NCI-H510A treated with DMSO at 0.1 percent for 48 hours (cell line): ENCODE measurements around the gene PCBP2.
A peak's percentile ranks its signal among the peaks of the same experiment; 100 is the strongest.
"Not testable (repeated sequence)": the region's sequence is repeated elsewhere in the genome, so short reads cannot be mapped to it uniquely, and the experiment has no call there.

ENCODE experiments used
- DNase-seq: peaks from one replicate; lab custom pipeline; 2025; lab: John Stamatoyannopoulos, UW

PCBP2 gene

GRCh38 chr12:53441040-53441833 is 10.7 kb upstream of the PCBP2 start, which contains the start of gene PRR13:
PRR13 (plus strand) TSS chr12:53441734; CDS start chr12:53442715, 981 bp downstream.
- peak; percentile 98 for DNase-seq

DNA sequence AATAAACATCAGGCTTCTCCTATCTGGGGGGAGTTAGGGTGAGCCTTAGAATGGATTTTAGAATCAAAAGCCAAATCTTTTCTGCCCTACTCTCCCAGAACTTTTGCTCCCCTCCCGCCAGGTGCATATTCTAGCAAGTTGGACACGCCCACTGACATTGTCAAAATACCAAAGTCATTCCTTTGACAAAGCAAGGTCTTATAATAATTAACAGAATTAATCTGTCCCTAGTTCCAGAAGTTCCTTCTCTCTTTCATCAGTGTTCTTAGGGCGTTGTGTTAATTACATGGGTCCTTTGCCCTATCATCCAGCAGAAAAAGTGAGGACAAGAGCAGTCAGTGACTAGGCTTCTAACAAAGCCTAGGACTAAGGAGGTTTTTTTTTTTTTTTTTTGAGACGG is 7.9 kb upstream of the PCBP2 start:
- no peak for DNase-seq

DNA sequence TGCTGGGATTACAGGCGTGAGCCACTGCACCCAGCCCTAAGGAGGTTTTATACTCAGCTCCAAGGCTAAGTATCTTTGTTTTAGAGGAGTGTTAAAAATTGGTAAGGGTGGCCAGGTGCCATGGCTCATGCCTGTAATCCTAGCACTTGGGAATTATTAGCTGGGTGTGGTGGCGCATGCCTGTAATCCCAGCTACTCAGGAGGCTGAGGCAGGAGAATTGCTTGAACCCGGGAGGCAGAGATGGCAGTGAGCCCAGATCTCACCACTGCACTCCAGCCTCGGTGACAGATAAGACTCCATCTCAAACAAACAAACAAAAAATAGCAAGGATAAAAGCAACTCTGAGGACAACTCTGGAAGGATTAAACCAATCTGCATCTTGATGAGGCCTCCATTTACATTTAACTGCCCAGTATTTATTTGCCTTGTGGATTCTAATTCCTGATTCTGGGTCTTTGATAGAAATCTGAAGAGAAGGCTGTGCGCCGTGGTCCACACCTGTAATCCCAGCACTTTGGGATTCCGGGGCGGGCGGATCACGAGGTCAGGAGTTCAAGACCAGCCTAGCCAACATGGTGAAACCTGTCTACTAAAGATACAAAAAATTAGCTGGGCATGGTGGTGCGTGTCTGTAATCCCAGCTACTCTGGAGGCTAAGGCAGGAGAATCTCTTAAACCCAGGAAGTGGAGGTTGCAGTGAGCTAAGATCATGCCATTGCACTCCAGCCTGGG is 7.1 kb upstream of the PCBP2 start:
- DNase-seq, result not testable (repeated sequence)

GRCh38 chr12:53450936-53451335 is 966 bp upstream of the PCBP2 start:
- DNase-seq, result no peak

DNA sequence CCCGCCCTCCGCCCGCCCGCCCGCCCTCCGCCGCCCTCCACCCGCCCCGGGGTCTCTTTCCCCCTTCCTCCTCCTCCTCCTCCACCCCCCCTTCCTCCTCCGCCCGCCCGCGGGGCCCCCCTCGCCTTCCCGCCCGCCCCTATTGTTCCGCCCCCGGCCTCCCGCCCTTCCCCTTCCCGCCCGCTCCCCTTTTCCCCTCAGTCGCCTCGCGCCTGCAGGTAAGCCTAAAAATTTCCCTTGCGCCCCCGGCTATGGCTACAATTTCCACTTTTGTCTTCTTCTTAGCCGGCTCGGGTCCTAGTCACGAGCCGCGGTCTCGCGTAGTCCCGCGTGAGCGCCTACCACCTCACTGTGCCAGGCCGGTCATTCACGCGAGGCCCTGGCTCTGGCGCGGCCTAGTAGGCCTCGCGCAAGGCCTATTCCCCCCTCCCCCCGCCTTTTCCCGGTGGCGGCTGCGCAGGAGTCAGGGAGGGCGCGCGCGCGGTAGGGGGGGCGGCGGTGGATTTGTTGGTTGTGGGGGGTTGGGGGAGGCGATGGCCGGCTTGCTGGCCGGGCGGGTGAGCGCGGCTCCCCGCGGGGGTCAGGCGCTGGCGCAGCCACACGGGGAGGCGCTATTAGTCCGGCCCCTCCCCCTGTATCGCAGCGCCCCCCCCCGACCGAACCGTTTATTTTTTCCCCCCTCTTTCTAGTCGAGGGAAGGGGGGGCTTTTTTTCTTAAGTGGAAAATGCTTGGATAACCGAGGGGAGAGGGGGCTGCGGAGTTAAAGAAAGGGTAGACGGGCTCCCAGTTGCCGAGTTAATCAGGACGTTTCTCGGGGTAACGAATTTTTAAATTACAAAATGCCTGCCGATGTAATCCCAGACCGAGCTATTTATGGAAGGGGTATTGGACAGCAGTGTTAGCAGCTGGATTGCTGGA is 516 bp downstream of the PCBP2 start:
- peak; percentile 61 for DNase-seq

- no peak for DNase-seq
Observed at GRCh38 chr12:53453953-53454640, 2.2 kb downstream of the PCBP2 start.

- DNase-seq, result no peak
Observed at GRCh38 chr12:53454707-53455106, 2.8 kb downstream of the PCBP2 start.

DNA sequence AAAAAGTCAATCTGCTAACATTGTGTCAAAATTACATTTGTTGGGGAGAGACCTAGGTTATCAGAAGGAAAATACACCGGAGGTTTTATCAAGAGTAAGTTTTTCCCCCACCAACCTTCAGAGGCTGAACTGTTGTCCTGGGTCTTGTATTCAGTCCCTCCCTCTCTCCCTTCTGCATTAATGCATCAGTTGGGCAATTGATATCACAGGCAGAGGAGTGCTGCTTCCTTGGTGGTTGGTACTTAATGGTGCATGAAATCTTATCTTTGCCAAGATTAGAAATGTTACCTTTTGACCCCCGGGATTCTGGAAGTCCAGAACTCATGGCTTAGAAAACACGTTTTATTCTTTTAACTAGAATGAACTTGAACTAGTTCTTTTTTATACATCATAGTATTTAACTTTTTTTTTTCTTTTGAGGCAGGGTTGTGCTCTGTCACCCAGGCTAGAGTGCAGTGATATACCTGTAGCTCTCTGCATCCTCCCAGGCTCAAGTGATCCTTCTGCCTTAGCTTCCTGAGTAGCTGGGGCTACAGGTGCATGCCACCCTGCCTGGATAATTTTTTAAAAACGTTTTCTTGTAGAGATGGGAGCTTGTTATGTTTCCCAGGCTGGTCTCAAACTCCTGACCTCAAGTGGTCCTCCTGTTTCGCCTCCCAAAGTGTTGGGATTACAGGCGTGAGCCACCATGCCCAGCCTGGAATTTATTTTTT is 4.9 kb downstream of the PCBP2 start:
- no peak for DNase-seq

GRCh38 chr12:53459097-53459496 is 7.2 kb downstream of the PCBP2 start:
- no peak for DNase-seq

- DNase-seq, result no peak
Observed at GRCh38 chr12:53461059-53461458, 9.2 kb downstream of the PCBP2 start.

- DNase-seq, result no peak
Observed at GRCh38 chr12:53461591-53461990, 9.7 kb downstream of the PCBP2 start.

DNA sequence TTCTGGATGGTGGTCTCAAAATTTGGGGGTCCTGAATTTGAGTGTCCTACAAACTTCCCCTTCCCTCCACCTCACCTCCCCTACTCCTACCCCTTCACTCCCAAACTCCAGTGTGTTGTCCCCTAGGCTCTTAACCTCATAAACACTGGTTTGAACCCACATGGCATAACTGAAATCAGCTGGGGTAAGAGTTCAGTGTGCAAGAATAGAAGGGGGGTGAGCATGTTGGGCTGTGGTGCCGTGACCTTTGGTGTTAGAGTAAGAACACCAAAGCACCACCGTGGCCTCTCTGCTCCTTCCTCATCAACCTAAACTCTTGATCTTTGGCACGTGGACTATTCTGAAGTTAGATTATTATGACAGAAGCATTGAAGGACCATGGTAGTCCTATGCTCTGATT is 11.0 kb downstream of the PCBP2 start:
- DNase-seq, result no peak

GRCh38 chr12:53463802-53464560 is 12.1 kb downstream of the PCBP2 start:
- DNase-seq, result no peak

DNA sequence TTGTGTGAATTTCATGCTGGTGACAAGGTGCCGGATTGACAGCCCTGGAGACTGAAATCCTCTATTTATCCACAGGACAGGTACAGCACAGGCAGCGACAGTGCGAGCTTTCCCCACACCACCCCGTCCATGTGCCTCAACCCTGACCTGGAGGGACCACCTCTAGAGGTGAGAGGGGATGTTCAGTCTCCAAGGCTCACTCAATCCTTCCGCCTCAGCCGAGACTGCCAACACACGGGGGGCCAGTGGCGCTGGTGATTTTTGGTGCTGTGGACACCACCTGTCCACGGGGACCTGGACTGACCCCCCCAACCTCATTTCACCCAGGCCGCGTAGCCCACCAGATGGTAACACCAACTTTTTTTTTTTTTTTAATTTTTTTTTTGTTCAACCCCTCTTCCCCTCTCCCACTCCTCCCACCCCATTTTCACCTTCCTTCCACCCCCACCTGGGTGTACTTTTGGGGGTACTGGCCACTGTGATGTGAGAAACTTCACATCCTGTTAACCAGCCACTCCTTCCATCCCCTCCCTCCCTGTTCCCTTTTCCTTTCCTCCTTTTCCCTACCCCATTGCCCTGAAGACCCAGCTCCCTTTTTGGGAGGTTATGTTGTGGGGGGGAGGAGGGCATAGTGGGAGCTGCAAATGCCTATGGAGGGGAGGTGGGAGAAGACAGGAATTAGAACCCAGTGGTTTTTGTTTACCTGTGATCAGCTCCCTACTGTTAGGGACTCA is 12.9 kb downstream of the PCBP2 start:
- DNase-seq, result no peak

DNA sequence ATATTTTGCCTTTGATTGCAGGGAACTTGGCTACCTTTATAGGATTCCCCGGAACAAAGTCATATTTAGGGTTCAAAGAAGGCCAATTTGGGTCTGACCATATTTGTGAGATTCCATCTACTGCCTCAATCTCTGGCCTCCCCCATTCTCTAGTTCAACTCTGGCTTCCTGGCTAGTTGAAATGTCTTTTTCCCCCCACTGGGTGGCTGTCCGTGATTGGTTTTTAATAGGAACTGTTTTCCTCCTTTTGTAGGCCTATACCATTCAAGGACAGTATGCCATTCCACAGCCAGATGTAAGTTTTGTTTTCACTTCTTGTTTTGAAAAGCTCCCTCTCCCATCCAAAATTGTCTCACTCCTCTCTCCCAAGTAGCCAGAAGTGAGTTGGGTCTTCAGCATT is 13.8 kb downstream of the PCBP2 start:
- DNase-seq, result no peak

DNA sequence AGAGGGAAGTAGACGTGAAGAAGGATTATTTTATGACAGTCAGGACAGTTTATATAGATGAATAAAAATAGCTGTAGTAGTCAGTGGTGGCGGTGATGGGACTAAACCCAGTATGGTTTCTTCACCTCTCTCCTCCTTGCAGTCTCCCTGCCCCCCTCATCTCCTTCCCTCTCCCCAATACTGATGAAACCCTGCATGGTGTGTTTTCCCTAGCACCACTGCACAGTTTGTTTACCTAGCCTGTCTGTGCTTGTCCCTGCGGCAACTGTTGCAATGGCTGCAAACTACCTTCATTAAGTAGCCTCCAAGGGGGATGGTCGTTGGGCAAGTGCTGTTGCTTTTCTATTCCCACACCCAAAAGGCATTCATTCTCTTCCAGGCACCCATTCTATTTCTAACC is 14.7 kb downstream of the PCBP2 start:
- DNase-seq, result no peak

- DNase-seq, result no peak
Observed at GRCh38 chr12:53467082-53467481, 15.2 kb downstream of the PCBP2 start.

DNA sequence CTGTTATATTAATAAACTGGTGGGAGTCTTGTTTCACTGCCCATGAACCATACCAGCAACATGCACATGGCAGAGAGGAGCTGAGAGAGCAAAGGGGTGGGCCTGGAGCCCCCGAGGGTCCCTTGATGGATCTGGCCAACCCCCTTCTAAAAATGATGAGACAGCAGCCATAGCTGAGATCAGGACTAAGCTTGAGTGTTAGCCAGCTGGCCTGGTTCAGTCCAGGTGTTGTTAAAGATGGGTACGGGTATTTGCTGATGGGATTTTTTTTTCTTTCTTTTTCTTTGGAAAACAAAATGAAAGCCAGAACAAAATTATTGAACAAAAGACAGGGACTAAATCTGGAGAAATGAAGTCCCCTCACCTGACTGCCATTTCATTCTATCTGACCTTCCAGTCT is 16.0 kb downstream of the PCBP2 start:
- DNase-seq, result no peak

GRCh38 chr12:53468282-53468681 is 16.4 kb downstream of the PCBP2 start:
- DNase-seq, result no peak
